T-helper 1 cell treated with Interleukin-12 subunit alpha and Interleukin-12 subunit beta and Interleukin-4 antibody, amounts not matched to agents 30 ng/mL and 1 ng/mL, for 36 hours (primary cell): ENCODE results near the gene KDM7A. TPM values are rescaled to one million over a fixed set of nuclear protein-coding genes. Genes with fewer than 3 reads are reported as not detected.
"Not testable (repeated sequence)": the region's sequence is repeated elsewhere in the genome, so short reads cannot be mapped to it uniquely, and the experiment has no call there.

Source experiments
- intact Hi-C: fragments of 100-400 bp; cut with micrococcal nuclease; formaldehyde crosslinking; loops from one replicate; pipeline ENCODE4 v1.15.1; 2024
- total RNA-seq: library from RNA; stranded (reverse); gene quantifications from 2 replicates; pipeline ENCODE4 v1.2.3, GENCODE V29; 2022

The KDM7A gene
- total RNA-seq = 29.1 and 29.2 TPM in 2 replicates

GRCh38 chr7:140176811-140177702, at the start of gene KDM7A:
Gene KDM7A (minus strand): TSS chr7:140176983. CDS start chr7:140176937, 46 bp downstream.
- intact Hi-C loops = loop anchor here (2.0 to 10.0 kb wide), 3 partner anchors 532 to 1070 kb away; partner anchors contain the start of genes MRPS33 and ZC3HAV1

GRCh38 chr7:140225562-140226249, 48.9 kb upstream of the KDM7A start:
- intact Hi-C loops = loop anchor here (1.0 kb wide), 4 partner anchors 13 to 79 kb away; no protein-coding TSS in a partner anchor

GRCh38 chr7:140223515-140224221, 46.9 kb upstream of the KDM7A start:
- intact Hi-C loops = no loop called here

GRCh38 chr7:140222814-140223213, 46.0 kb upstream of the KDM7A start:
- intact Hi-C loops = loop anchor here (1.0 kb wide), 1 partner anchor 7 kb away; no protein-coding TSS in a partner anchor

GRCh38 chr7:140219672-140220524, 43.1 kb upstream of the KDM7A start:
- intact Hi-C loops = no loop called here

GRCh38 chr7:140218656-140219055, 41.9 kb upstream of the KDM7A start:
- intact Hi-C loops = no loop called here

- intact Hi-C loops = no loop called here
Observed at GRCh38 chr7:140217750-140218501, 41.1 kb upstream of the KDM7A start.

- intact Hi-C loops = no loop called here
Observed at GRCh38 chr7:140215281-140215680, 38.5 kb upstream of the KDM7A start.

GRCh38 chr7:140214075-140214684, 37.4 kb upstream of the KDM7A start:
- intact Hi-C loops = loop anchor here (1.0 to 5.0 kb wide), 3 partner anchors 39 to 1463 kb away; partner anchors contain the start of gene MKRN1

GRCh38 chr7:140213684-140214074, 36.9 kb upstream of the KDM7A start:
- intact Hi-C loops = loop anchor here (1.0 to 5.0 kb wide), 3 partner anchors 40 to 1464 kb away; partner anchors contain the start of gene MKRN1

GRCh38 chr7:140212100-140212881, 35.5 kb upstream of the KDM7A start:
- intact Hi-C loops = loop anchor here (1.0 to 5.0 kb wide), 6 partner anchors 13 to 1465 kb away; partner anchors contain the start of gene MKRN1

- intact Hi-C loops = loop anchor here (1.0 to 5.0 kb wide), 6 partner anchors 14 to 1466 kb away; partner anchors contain the start of gene MKRN1
Observed at GRCh38 chr7:140211698-140212097, 34.9 kb upstream of the KDM7A start.

- intact Hi-C loops = loop anchor here (5.0 kb wide), 2 partner anchors 267 to 1467 kb away; partner anchors contain the start of gene MKRN1
Observed at GRCh38 chr7:140209866-140210609, 33.3 kb upstream of the KDM7A start.

GRCh38 chr7:140206616-140207389, 30.0 kb upstream of the KDM7A start:
- intact Hi-C loops = no loop called here

GRCh38 chr7:140205600-140205999, 28.8 kb upstream of the KDM7A start:
- intact Hi-C loops = no loop called here

GRCh38 chr7:140203556-140203955, 26.8 kb upstream of the KDM7A start:
- intact Hi-C loops = no loop called here

- intact Hi-C loops = not testable (repeated sequence)
Observed at GRCh38 chr7:140202942-140203341, 26.2 kb upstream of the KDM7A start.
